Progenitor cell of endocrine pancreas (in vitro differentiated cells): ENCODE measurements around the gene ALDH8A1. TPM values are rescaled to one million over a fixed set of nuclear protein-coding genes. Genes with fewer than 3 reads are reported as not detected.

Experiments
- DNase-seq: peaks from one replicate; pipeline ENCODE4 v3.0.0; 2021; ENCODE audit warnings: low spot score; ENCODE audit not compliant: unreplicated experiment
- H3K27ac Mint-ChIP-seq: 2 replicates; pipeline ENCODE4 v1.8.0; 2021; ENCODE audit warnings: mild to moderate bottlenecking, moderate library complexity, mixed read lengths
- H3K27me3 Mint-ChIP-seq: 2 replicates; pipeline ENCODE4 v1.8.0; 2021; ENCODE audit warnings: mixed read lengths
- H3K36me3 Mint-ChIP-seq: 2 replicates; pipeline ENCODE4 v1.8.0; 2022; ENCODE audit warnings: mixed read lengths; ENCODE audit not compliant: insufficient read depth
- H3K4me1 Mint-ChIP-seq: 2 replicates; pipeline ENCODE4 v1.8.0; 2021; ENCODE audit warnings: low read depth, mixed read lengths
- H3K4me3 Mint-ChIP-seq: 2 replicates; pipeline ENCODE4 v1.8.0; 2021; ENCODE audit warnings: low read depth, mild to moderate bottlenecking, moderate library complexity, mixed read lengths
- H3K9me3 Mint-ChIP-seq: 2 replicates; pipeline ENCODE4 v1.8.0; 2021; ENCODE audit warnings: low read depth, mixed read lengths
- long read RNA-seq: library from polyadenylated mRNA; unstranded; transcript quantifications from one replicate; pipeline ENCODE4 v2.0.0, GENCODE V29; 2020
- total RNA-seq: library from RNA; stranded (reverse); gene quantifications from 2 replicates; pipeline ENCODE4 v1.2.1, GENCODE V29; 2021
- TF ChIP-seq, protein P1 (sequence below): fragments of 200-600 bp; sonication (generic); IDR thresholded peaks from one replicate; pipeline ENCODE4 v1.5.0; 2021; ENCODE audit warnings: antibody characterized with exemption, mild to moderate bottlenecking; ENCODE audit not compliant: unreplicated experiment

Gene ALDH8A1
- total RNA-seq: 0.40 and 1.5 TPM in 2 replicates
- long read RNA-seq: 0 reads

- TF ChIP-seq, protein P1, sequence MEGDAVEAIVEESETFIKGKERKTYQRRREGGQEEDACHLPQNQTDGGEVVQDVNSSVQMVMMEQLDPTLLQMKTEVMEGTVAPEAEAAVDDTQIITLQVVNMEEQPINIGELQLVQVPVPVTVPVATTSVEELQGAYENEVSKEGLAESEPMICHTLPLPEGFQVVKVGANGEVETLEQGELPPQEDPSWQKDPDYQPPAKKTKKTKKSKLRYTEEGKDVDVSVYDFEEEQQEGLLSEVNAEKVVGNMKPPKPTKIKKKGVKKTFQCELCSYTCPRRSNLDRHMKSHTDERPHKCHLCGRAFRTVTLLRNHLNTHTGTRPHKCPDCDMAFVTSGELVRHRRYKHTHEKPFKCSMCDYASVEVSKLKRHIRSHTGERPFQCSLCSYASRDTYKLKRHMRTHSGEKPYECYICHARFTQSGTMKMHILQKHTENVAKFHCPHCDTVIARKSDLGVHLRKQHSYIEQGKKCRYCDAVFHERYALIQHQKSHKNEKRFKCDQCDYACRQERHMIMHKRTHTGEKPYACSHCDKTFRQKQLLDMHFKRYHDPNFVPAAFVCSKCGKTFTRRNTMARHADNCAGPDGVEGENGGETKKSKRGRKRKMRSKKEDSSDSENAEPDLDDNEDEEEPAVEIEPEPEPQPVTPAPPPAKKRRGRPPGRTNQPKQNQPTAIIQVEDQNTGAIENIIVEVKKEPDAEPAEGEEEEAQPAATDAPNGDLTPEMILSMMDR: no peak
- no peaks in the 10 kb centered on the region for H3K4me1 Mint-ChIP-seq
- peaks cover 7% of the 10 kb centered on the region for H3K9me3 Mint-ChIP-seq
- no peaks in the 10 kb centered on the region for H3K36me3 Mint-ChIP-seq
- H3K4me3 Mint-ChIP-seq: no peak within 1 kb of the TSS
- H3K27me3 Mint-ChIP-seq: no peaks in the 10 kb centered on the region
- no peak for DNase-seq
- H3K27ac Mint-ChIP-seq: no peak within 1 kb of the TSS
Measured at GRCh38 chr6:134949927-134950326, at the start of gene ALDH8A1. Gene ALDH8A1, minus strand, starts transcription at chr6:134950101. Its CDS starts 48 bp downstream, at chr6:134950053.

GRCh38 chr6:134999107-134999506, 49.2 kb upstream of the ALDH8A1 start:
- no peak for DNase-seq
- no peaks in the 10 kb centered on the region for H3K27me3 Mint-ChIP-seq
- TF ChIP-seq, protein P1: no peak
- H3K4me1 Mint-ChIP-seq: no peaks in the 10 kb centered on the region
- peaks cover 10% of the 10 kb centered on the region for H3K36me3 Mint-ChIP-seq
- H3K9me3 Mint-ChIP-seq: no peaks in the 10 kb centered on the region
- no peak overlapping the region for H3K27ac Mint-ChIP-seq
- no peak overlapping the region for H3K4me3 Mint-ChIP-seq

- TF ChIP-seq, protein P1: no peak
- H3K4me1 Mint-ChIP-seq: no peaks in the 10 kb centered on the region
- H3K36me3 Mint-ChIP-seq: peaks cover 10% of the 10 kb centered on the region
Measured at GRCh38 chr6:134997133-134997995, 47.5 kb upstream of the ALDH8A1 start.

DNA sequence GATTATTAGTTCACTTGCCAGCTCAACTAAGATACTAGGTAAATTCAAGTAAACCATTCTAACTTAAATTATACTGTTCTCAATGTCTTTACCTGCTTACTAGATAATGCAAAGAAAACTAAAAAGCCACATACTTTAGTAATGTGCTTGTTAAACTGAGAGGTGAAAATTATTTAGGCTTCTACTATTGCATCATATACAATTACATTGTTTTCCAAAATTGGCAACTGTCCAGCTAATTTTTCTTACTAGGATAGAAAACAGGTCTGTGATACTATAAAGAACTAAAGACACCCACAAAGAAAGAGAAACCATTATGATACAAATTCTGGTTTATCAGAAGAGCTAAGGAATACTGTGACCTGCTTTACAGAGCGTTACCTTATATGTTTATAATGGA, 45.6 kb upstream of the ALDH8A1 start:
- Mint-ChIP-seq H3K27me3 (no peaks in the 10 kb centered on the region), H3K9me3 (no peaks in the 10 kb centered on the region), H3K4me1 (no peaks in the 10 kb centered on the region), H3K4me3 (no peak overlapping the region), H3K36me3 (peaks cover 9% of the 10 kb centered on the region), H3K27ac (no peak overlapping the region)
- TF ChIP-seq, protein P1: no peak
- DNase-seq: no peak

More at GRCh38 chr6:134997133-134997995, 47.5 kb upstream of the ALDH8A1 start:
- no peak overlapping the region for H3K4me3 Mint-ChIP-seq
- no peaks in the 10 kb centered on the region for H3K9me3 Mint-ChIP-seq
- H3K27me3 Mint-ChIP-seq: no peaks in the 10 kb centered on the region
- DNase-seq: no peak
- no peak overlapping the region for H3K27ac Mint-ChIP-seq

GRCh38 chr6:134994431-134994830, 44.5 kb upstream of the ALDH8A1 start:
- H3K27me3 Mint-ChIP-seq: no peaks in the 10 kb centered on the region
- peaks cover 8% of the 10 kb centered on the region for H3K36me3 Mint-ChIP-seq
- H3K9me3 Mint-ChIP-seq: no peaks in the 10 kb centered on the region
- TF ChIP-seq, protein P1: no peak
- DNase-seq: no peak
- no peak overlapping the region for H3K27ac Mint-ChIP-seq
- no peaks in the 10 kb centered on the region for H3K4me1 Mint-ChIP-seq
- H3K4me3 Mint-ChIP-seq: no peak overlapping the region
